Measurements from ENCODE around the gene NCLN. TPM values are rescaled to one million over a fixed set of nuclear protein-coding genes. Genes with fewer than 3 reads are reported as not detected.
"Not testable (repeated sequence)": the region's sequence is repeated elsewhere in the genome, so short reads cannot be mapped to it uniquely, and the experiment has no call there.

NCLN gene
- total RNA-seq, 1 experiment from 2014 or later: 105 TPM

DNA sequence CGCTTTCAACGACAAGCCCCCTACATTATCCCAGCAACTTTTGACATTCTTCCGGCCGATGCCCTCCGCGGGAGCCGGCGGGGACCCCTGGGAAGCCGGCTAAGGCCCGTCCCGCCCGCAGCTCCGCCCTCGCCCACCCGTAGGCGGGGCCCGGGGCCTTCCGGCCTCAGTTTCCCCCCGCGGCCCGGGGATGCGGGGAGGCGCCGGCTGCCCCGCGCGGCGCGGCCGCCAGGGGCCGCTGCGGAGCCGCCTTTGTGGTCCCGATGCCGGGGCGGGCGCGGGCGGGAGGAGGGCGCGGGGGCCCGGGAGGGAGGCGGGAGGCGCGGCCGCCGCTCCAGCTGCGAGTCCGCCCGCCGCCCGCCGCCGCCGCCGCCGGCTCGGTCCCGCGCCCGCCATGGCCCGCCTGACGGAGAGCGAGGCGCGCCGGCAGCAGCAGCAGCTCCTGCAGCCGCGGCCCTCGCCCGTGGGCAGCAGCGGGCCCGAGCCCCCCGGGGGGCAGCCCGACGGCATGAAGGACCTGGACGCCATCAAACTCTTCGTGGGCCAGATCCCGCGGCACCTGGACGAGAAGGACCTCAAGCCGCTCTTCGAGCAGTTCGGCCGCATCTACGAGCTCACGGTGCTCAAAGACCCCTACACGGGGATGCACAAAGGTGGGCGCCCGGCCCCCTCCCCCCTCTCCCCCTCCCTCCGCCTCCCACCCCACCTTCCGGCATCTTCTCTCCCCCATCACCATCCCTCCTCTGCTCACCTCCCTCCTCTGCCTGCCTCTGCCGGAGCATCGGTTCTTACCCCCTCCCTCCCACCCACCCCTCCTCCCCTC lies 38.8 kb downstream of the NCLN start, which contains the start of gene CELF5:
Gene CELF5, plus strand, starts transcription at position 316 of the 823 bp plus-strand sequence. Its CDS starts 79 bp downstream, at position 395.
- DNase-seq (ENCODE audit: low read depth): no peak

- DNase-seq (ENCODE audit: low read depth): no peak
Measured at GRCh38 chr19:3225169-3225485, 39.4 kb downstream of the NCLN start.

- DNase-seq (ENCODE audit: low read depth): no peak
Measured at GRCh38 chr19:3225677-3226093, 40.0 kb downstream of the NCLN start.

DNA sequence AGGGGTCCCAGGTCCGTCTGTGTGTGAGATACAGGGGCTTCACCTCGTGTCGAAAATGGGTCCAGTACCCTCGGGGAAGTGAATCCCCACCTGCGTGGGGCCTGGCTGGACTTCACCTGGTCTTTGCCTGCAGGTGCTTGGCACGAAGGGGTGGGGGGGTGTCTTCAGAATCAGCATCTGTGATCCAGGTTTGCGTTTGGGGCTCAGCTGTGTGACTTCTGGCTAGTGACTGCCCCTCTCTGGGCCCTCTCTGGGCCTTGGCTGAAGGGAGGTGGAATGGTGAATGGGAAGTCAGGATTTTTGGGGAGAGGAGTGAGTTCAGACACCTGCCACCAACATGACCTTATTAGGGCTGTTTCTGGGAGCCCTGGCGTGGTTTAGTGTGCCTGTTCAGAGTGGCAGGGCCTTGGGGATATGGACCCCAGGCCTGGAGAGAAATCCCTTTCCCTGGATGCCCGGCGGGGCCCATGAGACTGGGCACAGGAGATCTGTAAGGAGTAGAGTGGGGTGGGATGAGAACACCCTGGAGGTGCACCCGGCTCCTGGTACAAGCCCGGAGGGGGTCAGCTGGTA lies 41.4 kb downstream of the NCLN start:
- DNase-seq (ENCODE audit: low read depth): no peak

GRCh38 chr19:3229346-3229743 lies 43.6 kb downstream of the NCLN start:
- DNase-seq (ENCODE audit: low read depth): no peak

- no peak for DNase-seq (ENCODE audit: low read depth)
Measured at GRCh38 chr19:3229888-3230496, 44.3 kb downstream of the NCLN start.

GRCh38 chr19:3231288-3231687 lies 45.6 kb downstream of the NCLN start:
- no peak for DNase-seq (ENCODE audit: low read depth)

DNA sequence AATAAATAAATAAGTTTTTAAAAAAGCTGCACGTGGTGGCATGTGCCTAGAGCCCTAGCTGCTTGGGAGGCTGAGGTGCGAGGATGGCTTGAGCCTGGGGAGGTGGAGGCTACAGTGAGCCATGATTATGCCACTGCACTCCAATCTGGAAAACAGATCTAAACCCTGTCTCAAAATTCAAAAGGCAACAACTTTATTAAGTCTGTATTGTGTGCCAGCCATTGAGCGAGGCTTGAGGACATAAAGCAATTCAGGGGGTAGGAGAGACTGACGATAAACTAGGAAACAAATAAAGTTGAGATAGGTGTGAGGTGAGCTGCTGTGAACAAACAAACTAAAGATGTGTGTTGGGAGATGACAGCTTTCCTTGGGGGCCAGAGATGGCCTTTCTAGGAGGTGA lies 47.4 kb downstream of the NCLN start:
- no peak for DNase-seq (ENCODE audit: low read depth)

DNA sequence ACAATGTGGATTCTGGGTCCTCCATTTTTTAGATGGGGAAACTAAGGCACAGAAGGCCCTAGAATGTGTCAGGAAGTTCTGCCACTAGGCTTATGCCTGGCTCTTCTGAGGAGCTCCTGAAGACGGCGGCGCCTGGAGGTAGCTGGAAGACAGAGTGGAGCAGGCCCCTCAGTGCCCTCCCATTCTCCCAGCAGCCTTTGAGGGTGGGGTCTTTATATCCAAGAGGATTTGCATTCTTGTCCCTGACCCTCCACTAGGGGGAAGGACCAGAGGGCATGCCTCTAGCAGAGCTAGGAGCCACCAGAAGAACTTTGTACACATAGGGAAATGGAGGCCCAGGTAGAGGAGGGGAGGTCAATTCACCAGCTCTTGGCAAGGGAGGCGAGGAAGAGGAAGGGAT lies 48.1 kb downstream of the NCLN start:
- DNase-seq (ENCODE audit: low read depth): no peak

DNA sequence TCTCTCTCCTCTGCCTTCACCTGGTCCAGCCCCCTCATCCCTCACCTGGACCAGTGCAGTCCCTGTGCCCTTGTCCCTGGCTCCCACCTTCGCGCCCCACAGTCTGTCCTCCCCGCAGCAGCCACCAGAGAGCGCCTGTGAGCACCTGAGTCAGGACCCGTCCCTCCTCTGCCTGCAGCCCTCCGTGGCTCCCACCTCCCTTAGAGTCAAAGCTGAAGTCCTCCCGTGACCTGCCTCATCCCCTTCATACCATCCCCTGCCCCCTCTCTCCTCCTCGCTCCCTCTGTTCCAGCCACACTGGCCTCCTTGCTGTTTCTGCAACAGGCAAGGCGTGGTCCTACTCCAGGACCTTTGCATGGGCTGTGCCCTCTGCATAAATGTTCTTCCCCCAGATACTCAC lies 49.1 kb downstream of the NCLN start:
- no peak for DNase-seq (ENCODE audit: low read depth)

- not testable (repeated sequence) for DNase-seq (ENCODE audit: low read depth)
Measured at GRCh38 chr19:3235604-3236003, 49.9 kb downstream of the NCLN start.

DNA sequence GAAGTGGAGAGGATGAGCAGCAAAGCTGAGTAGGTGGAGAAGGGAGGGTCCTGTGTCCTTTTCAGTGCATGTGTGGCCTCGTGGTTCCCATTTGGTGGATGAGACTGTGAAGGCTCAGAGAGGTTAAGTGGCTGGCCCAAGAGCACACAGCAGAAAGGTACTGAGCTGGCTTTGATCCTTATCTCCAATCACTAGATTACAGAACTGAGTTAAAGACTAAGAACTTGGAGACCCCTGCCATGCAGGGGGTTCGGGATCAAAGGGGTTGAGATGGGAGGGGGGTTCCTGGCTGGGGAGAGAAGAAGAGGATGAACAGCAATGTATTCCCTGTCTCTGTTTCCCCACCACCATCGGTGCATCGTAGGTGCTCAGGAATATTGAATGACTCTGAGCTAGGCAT lies 50.5 kb downstream of the NCLN start:
- DNase-seq (ENCODE audit: low read depth): no peak

GRCh38 chr19:3238066-3238561 lies 52.4 kb downstream of the NCLN start:
- DNase-seq (ENCODE audit: low read depth): no peak

GRCh38 chr19:3239367-3239766 lies 53.6 kb downstream of the NCLN start:
- DNase-seq (ENCODE audit: low read depth): no peak

GRCh38 chr19:3243819-3244700 lies 58.3 kb downstream of the NCLN start:
- DNase-seq (ENCODE audit: low read depth): peak; percentile 36

GRCh38 chr19:3245050-3245449 lies 59.3 kb downstream of the NCLN start:
- no peak for DNase-seq (ENCODE audit: low read depth)

DNA sequence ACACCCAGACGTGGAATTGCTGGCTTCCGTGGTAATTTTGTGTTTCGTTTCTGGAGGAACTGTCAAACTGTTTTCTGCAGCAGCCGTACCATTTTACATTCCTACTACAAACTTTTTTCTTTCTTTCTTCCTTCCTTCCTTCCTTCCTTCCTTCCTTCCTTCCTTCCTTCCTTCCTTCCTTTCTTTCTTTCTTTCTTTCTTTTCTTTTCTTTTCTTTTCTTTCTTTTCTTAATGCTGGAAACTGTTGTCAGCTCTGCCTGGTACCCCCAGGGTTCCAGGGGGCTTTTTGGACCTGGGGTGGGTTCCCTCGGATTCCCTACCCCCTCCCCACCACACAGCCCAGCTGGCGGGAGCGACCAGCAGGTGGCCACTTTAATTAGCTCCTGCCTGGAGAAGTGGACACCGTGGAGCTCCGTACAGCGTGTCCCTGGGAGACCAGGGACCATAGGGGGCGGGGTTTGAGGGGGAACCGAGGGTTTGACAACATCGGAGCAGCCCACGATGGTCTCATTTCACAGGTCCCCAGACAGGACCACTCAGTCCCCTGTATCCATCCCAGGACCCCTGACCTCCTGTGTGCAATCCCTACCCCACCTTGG lies 63.1 kb downstream of the NCLN start:
- DNase-seq (ENCODE audit: low read depth): no peak

DNA sequence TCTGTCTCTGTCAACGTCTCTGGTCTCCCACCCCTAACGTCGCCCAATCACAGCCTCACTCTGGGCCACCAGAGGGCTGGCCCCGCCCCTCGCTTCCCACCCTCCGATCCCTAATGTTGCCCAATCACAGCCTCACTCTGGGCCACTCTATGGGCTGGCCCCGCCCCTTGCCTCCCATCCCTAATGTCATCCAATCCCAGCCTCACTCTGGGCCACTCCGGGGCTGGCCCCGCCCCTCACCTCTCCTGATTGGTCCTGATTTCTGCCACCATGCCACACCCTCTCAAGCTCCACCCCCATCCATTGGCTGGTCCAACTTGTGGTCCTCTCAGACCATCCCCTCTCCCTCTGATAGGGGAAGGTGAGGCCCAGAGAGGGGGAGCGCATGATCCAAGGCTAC lies 63.7 kb downstream of the NCLN start:
- no peak for DNase-seq (ENCODE audit: low read depth)

- no peak for DNase-seq (ENCODE audit: low read depth)
Measured at GRCh38 chr19:3250675-3251074, 64.9 kb downstream of the NCLN start.

GRCh38 chr19:3251229-3251628 lies 65.5 kb downstream of the NCLN start:
- no peak for DNase-seq (ENCODE audit: low read depth)

- DNase-seq (ENCODE audit: low read depth): no peak
Measured at GRCh38 chr19:3252650-3253049, 66.9 kb downstream of the NCLN start.
